NOMO-1 treated with DMSO at 0.1 percent for 48 hours (cell line): Measurements from ENCODE around the gene PGR.

Experiments
- DNase-seq: peaks from one replicate; lab custom pipeline; 2025; ENCODE audit not compliant: unreplicated experiment; lab: John Stamatoyannopoulos, UW

PGR gene

GRCh38 chr11:101083335-101083734 is 46.3 kb downstream of the PGR start:
- no peak for DNase-seq

- DNase-seq: no peak
These were observed 46.8 kb downstream of the PGR start for GRCh38 chr11:101082813-101083212.

GRCh38 chr11:101063706-101064105 is 65.9 kb downstream of the PGR start:
- DNase-seq: no peak

GRCh38 chr11:101061606-101062005 is 68.0 kb downstream of the PGR start:
- no peak for DNase-seq

- no peak for DNase-seq
These were observed 70.3 kb downstream of the PGR start for GRCh38 chr11:101059331-101059730.

GRCh38 chr11:101053492-101053891 is 76.1 kb downstream of the PGR start:
- no peak for DNase-seq

GRCh38 chr11:101051677-101052076 is 77.9 kb downstream of the PGR start:
- DNase-seq: no peak

- DNase-seq: no peak
These were observed 79.8 kb downstream of the PGR start for GRCh38 chr11:101049813-101050212.

- DNase-seq: no peak
These were observed 80.5 kb downstream of the PGR start for GRCh38 chr11:101049123-101049522.

GRCh38 chr11:101048479-101048878 is 81.1 kb downstream of the PGR start:
- no peak for DNase-seq

- no peak for DNase-seq
These were observed 82.7 kb downstream of the PGR start for GRCh38 chr11:101046947-101047346.

- DNase-seq: no peak
These were observed 84.2 kb downstream of the PGR start for GRCh38 chr11:101045415-101045814.

- DNase-seq: no peak
These were observed 85.7 kb downstream of the PGR start for GRCh38 chr11:101043940-101044339.

GRCh38 chr11:101035872-101036271 is 93.7 kb downstream of the PGR start:
- no peak for DNase-seq

- DNase-seq: no peak
These were observed 95.5 kb downstream of the PGR start for GRCh38 chr11:101034076-101034475.

- no peak for DNase-seq
These were observed 96.6 kb downstream of the PGR start for GRCh38 chr11:101032991-101033390.

- no peak for DNase-seq
These were observed 97.9 kb downstream of the PGR start for GRCh38 chr11:101031713-101032112.

GRCh38 chr11:101030692-101031091 is 98.9 kb downstream of the PGR start:
- DNase-seq: no peak

- DNase-seq: no peak
These were observed 99.6 kb downstream of the PGR start for GRCh38 chr11:101030015-101030414.

- DNase-seq: no peak
These were observed 101.0 kb downstream of the PGR start for GRCh38 chr11:101028644-101029043.

GRCh38 chr11:101022256-101022655 is 107.4 kb downstream of the PGR start:
- DNase-seq: no peak

GRCh38 chr11:101019870-101020269 is 109.7 kb downstream of the PGR start:
- DNase-seq: no peak

GRCh38 chr11:101014600-101015285 is 114.9 kb downstream of the PGR start:
- no peak for DNase-seq
